ENCODE results near the gene NRDE2. TPM values are rescaled to one million over a fixed set of nuclear protein-coding genes. Genes with fewer than 3 reads are reported as not detected.

Gene NRDE2
- total RNA-seq, 1 experiment from 2014 or later = 20.1 TPM

GRCh38 chr14:90280096-90280495 is 51.6 kb downstream of the NRDE2 start:
- Histone ChIP-seq H3K79me2 (ENCODE audit: insufficient read depth, low read length) (no peaks in the 10 kb centered on the region), H2AFZ (ENCODE audit: low read depth, low read length, poor library complexity, severe bottlenecking) (no peak overlapping the region), H3K27me3 (ENCODE audit: insufficient read depth, low read length) (no peaks in the 10 kb centered on the region), H3K4me2 (ENCODE audit: low read length) (no peak overlapping the region), H3K9me2 (ENCODE audit: insufficient read depth) (no peaks in the 10 kb centered on the region), H3K27ac (ENCODE audit: low read depth, low read length) (no peak overlapping the region), H3K36me3 (ENCODE audit: control insufficient read depth in 1 of 2, insufficient read depth in 2 of 2, low read length in 2 of 2) (peaks cover 4% of the 10 kb centered on the region in 2 experiments; a peak in 3 of 4 replicates), H3K9ac (ENCODE audit: low read length) (no peak overlapping the region), H3K9me3 (ENCODE audit: control insufficient read depth in 1 of 2, insufficient read depth in 1 of 2, low read depth in 1 of 2, low read length in 2 of 2) (no peaks in the 10 kb centered on the region), H3K4me1 (ENCODE audit: control insufficient read depth in 1 of 2, insufficient read depth in 2 of 2, low read length in 2 of 2) (peaks cover 0 to 9% of the 10 kb centered on the region in 2 experiments; a peak in 2 of 4 replicates), H4K20me1 (ENCODE audit: insufficient read depth) (no peaks in the 10 kb centered on the region), H3K4me3 (replicated peaks in 1 of 2; ENCODE audit: low read depth in 1 of 2, low read length in 2 of 2) (no peak overlapping the region)
- no peak for DNase-seq (ENCODE audit: low read depth, low spot score)
- no peak for ATAC-seq
- ChIA-PET POLR2A (no interaction called here), CTCF (no interaction called here), RAD21 (ENCODE audit: low non-redundant PET in 1 of 2, low total read pairs in 2 of 2, uncharacterized antibody in 2 of 2, unreplicated experiment in 2 of 2) (no interaction called here)
- no TSS peak for BruUV-seq (replicated peaks)
- TF ChIP-seq, protein P1, sequence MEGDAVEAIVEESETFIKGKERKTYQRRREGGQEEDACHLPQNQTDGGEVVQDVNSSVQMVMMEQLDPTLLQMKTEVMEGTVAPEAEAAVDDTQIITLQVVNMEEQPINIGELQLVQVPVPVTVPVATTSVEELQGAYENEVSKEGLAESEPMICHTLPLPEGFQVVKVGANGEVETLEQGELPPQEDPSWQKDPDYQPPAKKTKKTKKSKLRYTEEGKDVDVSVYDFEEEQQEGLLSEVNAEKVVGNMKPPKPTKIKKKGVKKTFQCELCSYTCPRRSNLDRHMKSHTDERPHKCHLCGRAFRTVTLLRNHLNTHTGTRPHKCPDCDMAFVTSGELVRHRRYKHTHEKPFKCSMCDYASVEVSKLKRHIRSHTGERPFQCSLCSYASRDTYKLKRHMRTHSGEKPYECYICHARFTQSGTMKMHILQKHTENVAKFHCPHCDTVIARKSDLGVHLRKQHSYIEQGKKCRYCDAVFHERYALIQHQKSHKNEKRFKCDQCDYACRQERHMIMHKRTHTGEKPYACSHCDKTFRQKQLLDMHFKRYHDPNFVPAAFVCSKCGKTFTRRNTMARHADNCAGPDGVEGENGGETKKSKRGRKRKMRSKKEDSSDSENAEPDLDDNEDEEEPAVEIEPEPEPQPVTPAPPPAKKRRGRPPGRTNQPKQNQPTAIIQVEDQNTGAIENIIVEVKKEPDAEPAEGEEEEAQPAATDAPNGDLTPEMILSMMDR (IDR thresholded peaks at IDR 0.05 in 2 of 3, conservative IDR thresholded peaks at IDR 0.05 in 1 of 3; ENCODE audit: borderline replicate concordance in 1 of 3, insufficient read depth in 1 of 3, low read depth in 2 of 3, low read length in 2 of 3) = no peak
- TF ChIP-seq SP1 (IDR thresholded peaks at IDR 0.05; ENCODE audit: low read depth) (no peak), CBX3 (IDR thresholded peaks at IDR 0.05; ENCODE audit: low read depth) (no peak)
- TF ChIP-seq, protein P2, sequence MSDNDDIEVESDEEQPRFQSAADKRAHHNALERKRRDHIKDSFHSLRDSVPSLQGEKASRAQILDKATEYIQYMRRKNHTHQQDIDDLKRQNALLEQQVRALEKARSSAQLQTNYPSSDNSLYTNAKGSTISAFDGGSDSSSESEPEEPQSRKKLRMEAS (IDR thresholded peaks at IDR 0.05) = no peak
- intact Hi-C loops (cut with micrococcal nuclease) = no loop called here

DNA sequence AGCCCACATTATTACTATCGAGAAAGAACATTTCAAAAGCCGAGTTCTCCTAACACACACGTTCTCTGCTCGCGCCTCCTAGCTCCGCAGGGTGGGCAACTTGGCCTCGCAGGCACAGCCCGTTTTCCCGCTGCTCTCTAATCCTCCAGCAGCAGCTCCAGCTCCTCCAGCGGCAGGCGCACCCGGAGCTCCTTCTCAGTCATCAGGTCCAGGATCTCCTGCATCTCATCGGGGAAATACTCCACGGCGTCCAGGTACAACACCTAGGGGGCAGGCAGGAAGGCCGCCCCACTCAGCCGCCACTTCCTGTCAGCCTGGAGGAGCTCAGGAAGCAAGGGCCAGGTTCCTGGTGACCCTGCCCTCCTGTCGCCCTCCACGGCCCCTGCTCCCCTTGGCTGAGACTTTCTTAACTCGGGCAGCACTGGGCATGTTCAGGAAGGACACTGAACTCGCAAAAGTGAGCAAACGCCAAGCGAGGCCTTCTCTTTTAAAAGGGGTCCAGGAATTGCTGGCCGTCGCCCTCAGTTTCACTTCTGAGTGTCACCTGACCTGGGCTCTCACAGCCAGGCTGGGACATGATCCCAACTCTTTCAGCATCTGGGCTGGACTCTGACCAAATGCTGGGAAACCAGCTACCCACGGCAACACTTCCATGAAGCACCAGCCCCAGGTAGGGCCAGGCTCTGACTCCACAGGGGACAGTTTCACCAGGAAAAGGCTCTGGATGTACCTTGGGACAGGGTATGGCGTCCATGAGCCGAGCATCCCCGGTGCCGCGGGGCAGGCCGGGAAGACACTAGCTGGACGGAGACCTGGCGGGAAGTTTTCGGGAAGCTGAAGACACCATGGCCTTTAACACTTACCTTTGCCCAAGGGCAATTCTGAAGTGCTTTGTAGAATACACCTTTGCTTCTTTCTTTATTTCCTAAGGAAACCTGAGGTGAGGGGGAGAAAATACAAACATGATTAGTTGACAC is 53.3 kb downstream of the NRDE2 start:
- TF ChIP-seq JUND (IDR thresholded peaks at IDR 0.05) = no peak
- TF ChIP-seq POLR2A (IDR thresholded peaks at IDR 0.05; ENCODE audit: borderline replicate concordance, extremely low read depth, insufficient read depth, insufficient read length) = no peak
- TF ChIP-seq TCF7L2 (IDR thresholded peaks at IDR 0.05; ENCODE audit: borderline replicate concordance, extremely low read depth, insufficient read depth, insufficient read length) = no peak
- no peak for TF ChIP-seq ZFX (IDR thresholded peaks at IDR 0.05)
- TF ChIP-seq SRF (IDR thresholded peaks at IDR 0.05; ENCODE audit: low read depth) = no peak
- TF ChIP-seq RAD21 (IDR thresholded peaks at IDR 0.05; ENCODE audit: low read depth) = no peak
- TF ChIP-seq ELF1 (IDR thresholded peaks at IDR 0.05; ENCODE audit: borderline replicate concordance, low read depth) = no peak
- H4K20me1 ChIP-seq (ENCODE audit: insufficient read depth) = no peaks in the 10 kb centered on the region
- H3K79me2 ChIP-seq (ENCODE audit: insufficient read depth, low read length) = no peaks in the 10 kb centered on the region
- intact Hi-C loops (cut with micrococcal nuclease) = no loop called here
- POLR2A ChIA-PET = no interaction called here
- RAD21 ChIA-PET (ENCODE audit: low non-redundant PET in 1 of 2, low total read pairs in 2 of 2, uncharacterized antibody in 2 of 2, unreplicated experiment in 2 of 2) = no interaction called here
- ATAC-seq (no peak), DNase-seq (ENCODE audit: low read depth, low spot score) (no peak)
- no peaks in the 10 kb centered on the region for H3K9me3 ChIP-seq (ENCODE audit: control insufficient read depth in 1 of 2, insufficient read depth in 1 of 2, low read depth in 1 of 2, low read length in 2 of 2)
- H2AFZ ChIP-seq (ENCODE audit: low read depth, low read length, poor library complexity, severe bottlenecking) = no peak overlapping the region
- no peak overlapping the region for H3K4me3 ChIP-seq (replicated peaks in 1 of 2; ENCODE audit: low read depth in 1 of 2, low read length in 2 of 2)
- no peaks in the 10 kb centered on the region for H3K9me2 ChIP-seq (ENCODE audit: insufficient read depth)
- H3K27me3 ChIP-seq (ENCODE audit: insufficient read depth, low read length) = no peaks in the 10 kb centered on the region
- no peak overlapping the region for H3K9ac ChIP-seq (ENCODE audit: low read length)
- H3K27ac ChIP-seq (ENCODE audit: low read depth, low read length) = no peak overlapping the region
- BruUV-seq (replicated peaks) = no TSS peak
- no peak overlapping the region for H3K4me2 ChIP-seq (ENCODE audit: low read length)
- peaks cover 4% of the 10 kb centered on the region in 2 experiments for H3K36me3 ChIP-seq (ENCODE audit: control insufficient read depth in 1 of 2, insufficient read depth in 2 of 2, low read length in 2 of 2)
- peaks cover 0 to 9% of the 10 kb centered on the region in 2 experiments; a peak in 2 of 4 replicates for H3K4me1 ChIP-seq (ENCODE audit: control insufficient read depth in 1 of 2, insufficient read depth in 2 of 2, low read length in 2 of 2)
- CTCF ChIA-PET = no interaction called here
